Transverse colon (tissue), 4 donors: ENCODE results near the gene SCG2. TPM values are rescaled to one million over a fixed set of nuclear protein-coding genes. Genes with fewer than 3 reads are reported as not detected.

Source experiments
- DNase-seq: peaks from one replicate; pipeline ENCODE4 v3.0.0-alpha.2; 2019
- H3K27ac ChIP-seq, 4 donors: fragments of 200-600 bp; sonication (generic); 2 replicates each; pipeline ENCODE4 v1.5.1; 2016 to 2018; ENCODE audit warnings: inconsistent platforms in 4 of 4
- H3K27me3 ChIP-seq: fragments of 200-600 bp; sonication (generic); 2 replicates; pipeline ENCODE4 v1.5.1; 2017; ENCODE audit warnings: inconsistent platforms
- H3K36me3 ChIP-seq, 4 donors: fragments of 200-600 bp; sonication (generic); 2 replicates each; pipeline ENCODE4 v1.5.1; 2017 to 2019; ENCODE audit warnings: inconsistent platforms in 4 of 4
- H3K4me1 ChIP-seq, 4 donors: fragments of 200-600 bp; sonication (generic); 2 replicates each; pipeline ENCODE4 v1.5.1; 2017 to 2020; ENCODE audit warnings: inconsistent platforms in 4 of 4
- H3K4me3 ChIP-seq, 4 donors: fragments of 200-600 bp; sonication (generic); 1 replicate in 1 of 4; 2 replicates in 3 of 4; pipeline versions ENCODE4 v1.5.1 to v1.6.1; 2017 to 2019; ENCODE audit warnings: inconsistent platforms in 4 of 4
- H3K9me3 ChIP-seq, 2 donors: fragments of 200-600 bp; sonication (generic); 2 replicates each; pipeline ENCODE4 v1.5.1; 2017 to 2019; ENCODE audit warnings: inconsistent platforms in 2 of 2
- EP300 ChIP-seq: sonication (generic); formaldehyde crosslinking; IDR thresholded peaks from one replicate; pipeline ENCODE4 v1.6.1; 2017; ENCODE audit warnings: antibody characterized with exemption, low read depth
- POLR2A ChIP-seq: fragments of 450-650 bp; IDR thresholded peaks from one replicate; pipeline ENCODE4 v1.6.1; 2016; ENCODE audit warnings: antibody characterized with exemption, mild to moderate bottlenecking, moderate library complexity
- POLR2AphosphoS5 ChIP-seq, 3 donors: sonication (generic); formaldehyde crosslinking; IDR thresholded peaks; one replicate each; pipeline ENCODE4 v1.6.1; 2016; ENCODE audit warnings: antibody characterized with exemption in 3 of 3
- WGBS, 2 donors: methylation state at CpG; one replicate each; pipeline ENCODE4 v1.1.5; 2018; ENCODE audit warnings: low coverage in 1 of 2; 5-methylcytosine and 5-hydroxymethylcytosine counted together
- in situ Hi-C, 4 donors: fragments of 200-750 bp; cut with MboI; loops; one replicate each; pipeline versions ENCODE4 v1.15.0 to v1.15.1; 2017; ENCODE audit warnings: low sequenced_read_pairs in 3 of 4, low pct_ligation_motif_present in 1 of 4, low pct_unique_long_range_greater_than_20kb in 1 of 4
- intact Hi-C: fragments of 100-400 bp; cut with DNase I; formaldehyde crosslinking; loops from one replicate; pipeline ENCODE4 v1.15.1; 2023; ENCODE audit warnings: low total_unique reads
- total RNA-seq, 4 donors: library from RNA; depleted of rRNA; stranded (reverse); fragments of >200 nt; gene quantifications; one replicate each; pipeline ENCODE4 v1.1.0, GENCODE V29; 2016
- TF ChIP-seq, protein P1 (sequence below), 5 experiments: fragments of 200-600 bp in 3 of 5; fragments of 450-650 bp in 2 of 5; sonication (generic) in 3 of 5; IDR thresholded peaks; 1 replicate in 2 of 5; 2 replicates in 3 of 5; pipeline ENCODE4 v1.5.1; 2016 to 2017; ENCODE audit warnings: antibody characterized with exemption in 5 of 5, inconsistent platforms in 3 of 5, mild to moderate bottlenecking in 2 of 5, moderate library complexity in 1 of 5

Gene SCG2
- total RNA-seq, 4 donors from 2014 or later, result 0.37 to 9.6 (median 4.5) TPM

DNA sequence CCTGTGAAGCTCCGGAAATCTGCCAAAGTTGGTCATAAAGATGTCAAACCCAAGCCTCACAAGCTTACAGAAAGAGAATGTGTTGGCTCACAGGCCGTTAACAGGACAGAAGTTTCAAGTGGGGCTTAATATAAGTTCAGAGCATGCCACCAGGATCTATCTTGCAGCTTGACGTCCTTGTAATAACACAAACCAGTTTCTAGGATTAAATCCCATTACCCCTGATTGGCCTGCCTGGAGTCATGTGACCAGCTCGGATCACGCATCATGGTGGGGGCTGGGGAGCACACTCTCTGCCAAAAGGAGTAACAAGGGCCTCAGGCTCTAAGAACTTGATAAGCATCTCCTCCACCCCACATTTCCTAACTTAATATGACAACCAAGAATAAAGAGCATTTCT lies 38.9 kb upstream of the SCG2 start:
- Histone ChIP-seq H3K4me3 (no peak overlapping the region), H3K27me3 (no peaks in the 10 kb centered on the region), H3K27ac (no peak overlapping the region), H3K4me1 (peaks cover 0 to 4% (median 0%) of the 10 kb centered on the region in 4 donors), H3K36me3 (no peaks in the 10 kb centered on the region), H3K9me3 (no peaks in the 10 kb centered on the region)
- DNase-seq, result no peak
- 35% methylated on average over 5 of the region's 5 CpGs; no CpG with 5 or more reads in 1 of the 2 donors for WGBS, 2 donors
- intact Hi-C loops, result no loop called here
- in situ Hi-C loops, result no loop called here
- TF ChIP-seq, protein P1, sequence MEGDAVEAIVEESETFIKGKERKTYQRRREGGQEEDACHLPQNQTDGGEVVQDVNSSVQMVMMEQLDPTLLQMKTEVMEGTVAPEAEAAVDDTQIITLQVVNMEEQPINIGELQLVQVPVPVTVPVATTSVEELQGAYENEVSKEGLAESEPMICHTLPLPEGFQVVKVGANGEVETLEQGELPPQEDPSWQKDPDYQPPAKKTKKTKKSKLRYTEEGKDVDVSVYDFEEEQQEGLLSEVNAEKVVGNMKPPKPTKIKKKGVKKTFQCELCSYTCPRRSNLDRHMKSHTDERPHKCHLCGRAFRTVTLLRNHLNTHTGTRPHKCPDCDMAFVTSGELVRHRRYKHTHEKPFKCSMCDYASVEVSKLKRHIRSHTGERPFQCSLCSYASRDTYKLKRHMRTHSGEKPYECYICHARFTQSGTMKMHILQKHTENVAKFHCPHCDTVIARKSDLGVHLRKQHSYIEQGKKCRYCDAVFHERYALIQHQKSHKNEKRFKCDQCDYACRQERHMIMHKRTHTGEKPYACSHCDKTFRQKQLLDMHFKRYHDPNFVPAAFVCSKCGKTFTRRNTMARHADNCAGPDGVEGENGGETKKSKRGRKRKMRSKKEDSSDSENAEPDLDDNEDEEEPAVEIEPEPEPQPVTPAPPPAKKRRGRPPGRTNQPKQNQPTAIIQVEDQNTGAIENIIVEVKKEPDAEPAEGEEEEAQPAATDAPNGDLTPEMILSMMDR (IDR thresholded peaks at IDR 0.05), result no peak
- TF ChIP-seq POLR2A (no peak), POLR2AphosphoS5 (IDR thresholded peaks at IDR 0.05) (no peak), EP300 (no peak)

- no peaks in the 10 kb centered on the region for H3K4me1 ChIP-seq
- intact Hi-C loops, result no loop called here
- H3K27ac ChIP-seq, result no peak overlapping the region
- no peaks in the 10 kb centered on the region for H3K36me3 ChIP-seq
- in situ Hi-C loops, result no loop called here
- H3K27me3 ChIP-seq, result no peaks in the 10 kb centered on the region
- 72 to 88% methylated on average over 1 of the region's 1 CpG for WGBS, 2 donors
- H3K9me3 ChIP-seq, result no peaks in the 10 kb centered on the region
- no peak for TF ChIP-seq EP300
- TF ChIP-seq POLR2A, result no peak
- TF ChIP-seq POLR2AphosphoS5 (IDR thresholded peaks at IDR 0.05), result no peak
- TF ChIP-seq, protein P1 (IDR thresholded peaks at IDR 0.05), result no peak
- H3K4me3 ChIP-seq, result no peak overlapping the region
- DNase-seq, result no peak
These were observed 32.9 kb upstream of the SCG2 start for GRCh38 chr2:223635080-223635479.

DNA sequence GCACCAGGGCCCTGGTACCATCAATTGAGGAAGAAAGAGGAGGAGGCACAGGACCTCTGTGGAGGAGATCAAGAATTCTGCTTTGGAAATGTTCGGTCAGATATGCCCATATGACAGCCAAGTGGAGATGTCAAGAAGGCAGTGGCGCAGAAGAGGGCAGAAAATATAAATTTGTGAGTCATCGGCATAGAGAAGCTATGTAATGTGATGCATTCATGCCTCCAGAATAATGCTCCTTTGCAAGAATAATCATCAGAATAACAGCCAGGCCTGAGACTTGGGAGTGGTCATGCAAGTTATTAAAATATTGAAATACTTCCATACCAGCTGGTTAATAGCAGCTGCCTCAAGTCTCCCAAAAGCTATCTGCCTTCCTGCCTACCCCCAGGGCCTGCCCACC lies 32.1 kb upstream of the SCG2 start:
- intact Hi-C loops, result no loop called here
- no peak overlapping the region for H3K4me3 ChIP-seq
- in situ Hi-C loops, result no loop called here
- TF ChIP-seq POLR2AphosphoS5 (IDR thresholded peaks at IDR 0.05) (no peak), POLR2A (no peak), EP300 (no peak)
- TF ChIP-seq, protein P1 (IDR thresholded peaks at IDR 0.05), result no peak
- no peak for DNase-seq
- no peaks in the 10 kb centered on the region for H3K9me3 ChIP-seq
- H3K27me3 ChIP-seq, result no peaks in the 10 kb centered on the region
- WGBS, 2 donors, result 95 to 100% methylated on average over 2 to 3 of the region's 3 CpGs
- no peaks in the 10 kb centered on the region for H3K4me1 ChIP-seq
- H3K36me3 ChIP-seq, result no peaks in the 10 kb centered on the region
- H3K27ac ChIP-seq, result no peak overlapping the region

DNA sequence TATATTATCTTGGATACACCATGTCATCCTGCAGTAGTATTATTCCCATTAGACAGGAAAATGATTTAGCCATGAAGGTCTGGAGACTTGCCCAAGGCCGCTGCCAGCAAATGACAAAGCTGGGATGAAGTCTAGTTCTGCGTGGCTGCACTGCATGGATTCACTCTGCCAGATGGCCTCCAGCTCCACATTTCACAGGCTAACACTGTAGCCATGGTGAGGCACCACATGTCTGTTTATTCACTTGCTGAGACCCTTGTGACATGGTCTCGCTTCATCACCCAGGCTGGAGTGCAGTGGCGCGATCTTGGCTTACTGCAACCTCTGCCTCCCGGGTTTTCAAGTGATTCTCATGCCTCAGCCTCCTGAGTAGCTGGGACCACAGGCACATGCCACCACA lies 31.5 kb upstream of the SCG2 start:
- Histone ChIP-seq H3K4me3 (no peak overlapping the region), H3K36me3 (no peaks in the 10 kb centered on the region), H3K27ac (no peak overlapping the region), H3K4me1 (no peaks in the 10 kb centered on the region), H3K9me3 (no peaks in the 10 kb centered on the region), H3K27me3 (no peaks in the 10 kb centered on the region)
- intact Hi-C loops (no loop called here), in situ Hi-C loops (no loop called here)
- 87 to 100% methylated on average over 1 to 6 of the region's 6 CpGs for whole genome bisulfite sequencing, 2 donors
- TF ChIP-seq POLR2AphosphoS5 (IDR thresholded peaks at IDR 0.05), result no peak
- no peak for TF ChIP-seq EP300
- no peak for TF ChIP-seq POLR2A
- TF ChIP-seq, protein P1 (IDR thresholded peaks at IDR 0.05), result no peak
- no peak for DNase-seq
